C4-2B (cell line): ENCODE data around the gene CSRNP3.

ENCODE experiments used
- CTCF ChIP-seq: fragments of 450-650 bp; conservative IDR thresholded peaks from 2 replicates; pipeline ENCODE4 v1.5.1; 2017; ENCODE audit warnings: mild to moderate bottlenecking
- ZFX ChIP-seq: fragments of 450-650 bp; IDR thresholded peaks from 2 replicates; pipeline ENCODE4 v1.6.1; 2017

- TF ChIP-seq CTCF = no peak
- no peak for TF ChIP-seq ZFX
Measured at GRCh38 chr2:165631089-165631488, 161.6 kb downstream of the CSRNP3 start.
